IMR-90 (cell line): ENCODE measurements around the gene USP31.

Experiments
- MAFK ChIP-seq: IDR thresholded peaks from 2 replicates; pipeline ENCODE4 v1.6.1; 2012; ENCODE audit warnings: low read depth, low read length, improper control_type of control experiment
- MXI1 ChIP-seq: IDR thresholded peaks from 2 replicates; pipeline ENCODE4 v1.6.1; 2012; ENCODE audit warnings: low read depth, mild to moderate bottlenecking, low read length, moderate library complexity, borderline replicate concordance
- POLR2A ChIP-seq: IDR thresholded peaks from 2 replicates; pipeline ENCODE4 v1.6.1; 2012; ENCODE audit warnings: mild to moderate bottlenecking, low read depth, low read length
- RAD21 ChIP-seq: IDR thresholded peaks from 2 replicates; pipeline ENCODE4 v1.6.1; 2012; ENCODE audit warnings: low read length, improper control_type of control experiment
- TF ChIP-seq, protein P1 (sequence below): conservative IDR thresholded peaks from 2 replicates; pipeline ENCODE4 v1.5.1; 2012; ENCODE audit warnings: mild to moderate bottlenecking, low read depth, low read length, improper control_type of control experiment
- TF ChIP-seq, protein P2 (sequence below): fragments of 150-350 bp; IDR thresholded peaks from 2 replicates; pipeline ENCODE4 v1.6.1; 2016; ENCODE audit warnings: low read depth, mild to moderate bottlenecking, low read length, moderate library complexity, borderline replicate concordance

DNA sequence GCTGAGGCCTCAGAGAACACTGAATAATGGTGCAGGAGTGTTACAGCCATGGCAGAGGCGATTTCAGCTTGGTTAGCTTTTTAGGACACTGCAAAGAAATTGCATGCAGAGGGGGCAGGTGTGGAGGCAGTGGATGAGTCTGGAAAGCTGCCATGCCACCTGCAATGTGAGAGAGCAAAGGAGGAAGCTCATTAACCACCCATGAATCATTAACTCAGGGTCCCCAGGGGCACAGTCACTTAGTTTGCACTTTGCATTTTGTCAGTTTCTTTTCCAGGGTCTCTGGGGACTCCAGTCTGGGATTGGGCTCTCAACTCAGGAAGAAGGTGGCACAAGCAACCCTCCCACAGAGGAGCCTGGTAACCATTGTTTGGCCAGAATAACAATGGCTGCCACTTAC is 132.9 kb downstream of the USP31 start:
- TF ChIP-seq POLR2A (no peak), RAD21 (no peak), MAFK (no peak), MXI1 (no peak)
- TF ChIP-seq, protein P1, sequence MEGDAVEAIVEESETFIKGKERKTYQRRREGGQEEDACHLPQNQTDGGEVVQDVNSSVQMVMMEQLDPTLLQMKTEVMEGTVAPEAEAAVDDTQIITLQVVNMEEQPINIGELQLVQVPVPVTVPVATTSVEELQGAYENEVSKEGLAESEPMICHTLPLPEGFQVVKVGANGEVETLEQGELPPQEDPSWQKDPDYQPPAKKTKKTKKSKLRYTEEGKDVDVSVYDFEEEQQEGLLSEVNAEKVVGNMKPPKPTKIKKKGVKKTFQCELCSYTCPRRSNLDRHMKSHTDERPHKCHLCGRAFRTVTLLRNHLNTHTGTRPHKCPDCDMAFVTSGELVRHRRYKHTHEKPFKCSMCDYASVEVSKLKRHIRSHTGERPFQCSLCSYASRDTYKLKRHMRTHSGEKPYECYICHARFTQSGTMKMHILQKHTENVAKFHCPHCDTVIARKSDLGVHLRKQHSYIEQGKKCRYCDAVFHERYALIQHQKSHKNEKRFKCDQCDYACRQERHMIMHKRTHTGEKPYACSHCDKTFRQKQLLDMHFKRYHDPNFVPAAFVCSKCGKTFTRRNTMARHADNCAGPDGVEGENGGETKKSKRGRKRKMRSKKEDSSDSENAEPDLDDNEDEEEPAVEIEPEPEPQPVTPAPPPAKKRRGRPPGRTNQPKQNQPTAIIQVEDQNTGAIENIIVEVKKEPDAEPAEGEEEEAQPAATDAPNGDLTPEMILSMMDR, result no peak
- TF ChIP-seq, protein P2, sequence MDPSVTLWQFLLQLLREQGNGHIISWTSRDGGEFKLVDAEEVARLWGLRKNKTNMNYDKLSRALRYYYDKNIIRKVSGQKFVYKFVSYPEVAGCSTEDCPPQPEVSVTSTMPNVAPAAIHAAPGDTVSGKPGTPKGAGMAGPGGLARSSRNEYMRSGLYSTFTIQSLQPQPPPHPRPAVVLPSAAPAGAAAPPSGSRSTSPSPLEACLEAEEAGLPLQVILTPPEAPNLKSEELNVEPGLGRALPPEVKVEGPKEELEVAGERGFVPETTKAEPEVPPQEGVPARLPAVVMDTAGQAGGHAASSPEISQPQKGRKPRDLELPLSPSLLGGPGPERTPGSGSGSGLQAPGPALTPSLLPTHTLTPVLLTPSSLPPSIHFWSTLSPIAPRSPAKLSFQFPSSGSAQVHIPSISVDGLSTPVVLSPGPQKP, result no peak
